CD4-positive, alpha-beta T cell treated with Interleukin-4 for 4 hours (primary cell): ENCODE measurements around the gene HPCAL4.

Experiments used
- DNase-seq: peaks from one replicate; pipeline ENCODE4 v3.0.0-alpha.2; 2020

The HPCAL4 gene

DNA sequence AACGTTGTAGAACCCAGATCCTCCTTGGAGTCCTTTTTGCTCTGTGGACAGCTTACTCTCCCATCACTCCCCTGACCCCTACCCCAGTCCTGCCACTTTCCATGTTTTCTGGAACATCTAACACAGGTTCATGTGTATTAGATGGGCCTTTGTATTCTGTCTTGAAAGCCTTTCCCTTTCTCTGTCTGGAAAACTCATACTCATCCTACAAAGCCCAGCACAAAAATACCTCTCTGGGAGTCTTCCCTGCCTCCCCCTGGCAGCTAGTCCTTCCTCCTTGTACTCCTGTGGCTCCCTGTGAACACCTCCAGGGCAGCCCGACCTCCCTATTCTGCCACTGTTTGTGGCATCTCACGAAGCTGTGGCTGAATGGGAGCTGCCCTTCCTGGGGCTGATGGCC, 44.0 kb downstream of the HPCAL4 start:
- no peak for DNase-seq

- DNase-seq: no peak
These were observed 44.8 kb downstream of the HPCAL4 start for GRCh38 chr1:39646232-39647081.

DNA sequence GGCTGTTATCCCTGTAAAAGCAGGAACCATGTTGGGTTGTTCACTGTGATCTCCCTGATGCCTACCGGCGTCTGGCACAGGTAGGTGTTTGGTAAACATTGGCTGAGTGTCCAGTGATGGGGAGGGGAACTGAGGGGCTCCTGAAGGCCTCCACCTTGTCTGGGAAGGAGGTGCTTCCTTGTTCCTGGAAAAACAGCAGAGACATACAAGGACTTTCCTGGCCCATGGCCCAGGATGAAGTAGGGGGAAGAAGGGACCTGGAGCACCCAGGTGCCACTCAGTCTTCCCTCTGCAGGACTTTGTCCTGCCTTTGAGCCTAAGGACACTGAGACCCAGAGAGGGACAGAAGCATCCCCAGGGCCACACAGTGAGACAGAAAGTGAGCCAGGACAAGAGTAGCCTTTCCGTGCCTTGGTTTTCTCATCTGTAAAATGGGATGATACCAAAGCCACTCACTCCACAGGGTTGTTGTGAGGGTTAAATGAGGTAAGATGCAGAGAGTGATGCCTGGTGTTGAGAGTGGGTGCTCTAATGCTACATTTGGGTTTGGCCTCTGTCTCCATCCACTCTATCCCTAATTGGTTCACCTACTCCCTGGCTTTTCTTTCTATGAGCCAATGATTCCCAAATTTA, 45.7 kb downstream of the HPCAL4 start:
- DNase-seq: no peak

DNA sequence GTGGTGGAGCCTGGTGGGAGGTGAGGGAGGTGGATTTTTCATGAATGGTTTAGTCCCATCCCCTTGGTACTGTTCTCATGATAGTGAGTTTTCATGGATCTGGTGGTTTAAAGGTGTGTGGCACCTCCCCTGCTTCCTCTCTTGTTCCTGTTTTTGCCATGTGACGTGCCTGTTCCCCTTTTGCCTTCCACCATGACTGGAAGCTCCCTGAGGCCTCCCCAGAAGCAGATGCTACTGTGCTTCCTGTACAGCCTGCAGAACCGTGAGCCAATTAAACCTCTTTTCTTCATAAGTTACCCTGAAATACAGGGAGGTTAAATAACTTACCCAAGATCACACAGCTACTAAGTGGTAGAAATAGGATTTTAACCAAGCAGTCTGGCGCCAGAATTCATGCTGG, 47.5 kb downstream of the HPCAL4 start:
- DNase-seq: no peak

- no peak for DNase-seq
These were observed 48.4 kb downstream of the HPCAL4 start for GRCh38 chr1:39642796-39643195.

- DNase-seq: no peak
These were observed 50.4 kb downstream of the HPCAL4 start for GRCh38 chr1:39640861-39641260.

DNA sequence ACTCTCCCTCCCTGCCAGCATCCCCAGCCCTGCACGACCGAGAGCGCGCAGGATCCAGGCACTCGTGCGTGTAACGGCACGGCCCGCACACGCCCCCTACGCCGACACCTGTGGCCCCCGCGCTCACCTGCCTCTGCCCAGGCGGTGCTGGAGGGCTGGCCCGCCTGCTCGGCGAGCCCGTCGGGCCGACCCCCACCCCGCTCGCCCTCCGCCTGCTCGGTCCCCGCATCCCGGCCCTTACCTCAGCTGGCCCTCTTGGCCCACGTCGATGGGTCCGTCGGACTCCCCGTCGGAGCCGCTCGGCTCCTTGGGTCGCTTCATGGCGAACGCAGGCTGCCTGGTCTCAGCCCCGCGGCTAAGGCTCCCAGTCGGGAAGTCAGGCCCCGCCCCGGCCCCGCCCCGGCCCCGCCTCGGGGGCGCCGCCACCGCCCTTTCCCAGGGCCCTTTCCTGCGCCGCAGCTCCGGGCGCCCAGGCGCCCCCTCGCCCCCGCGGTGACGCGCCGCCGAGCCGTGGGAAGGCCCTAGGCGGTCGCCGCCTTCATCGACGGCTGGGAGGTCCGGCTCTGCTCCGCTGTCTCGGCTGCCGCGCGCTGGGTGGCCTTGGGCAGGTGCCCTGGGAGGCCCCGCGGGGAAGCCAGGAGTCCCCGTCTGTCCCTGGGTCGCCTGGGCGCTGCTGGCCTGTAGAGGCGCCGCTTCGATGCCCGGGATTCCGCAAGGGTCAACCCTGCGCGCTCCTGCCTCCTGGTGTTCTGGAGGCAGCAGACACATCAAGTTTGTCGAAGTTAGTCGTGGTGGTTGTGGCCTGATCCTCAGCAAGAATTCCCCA, 51.7 kb downstream of the HPCAL4 start, which contains the start of gene HEYL:
HEYL (minus strand) TSS at position 339 of the 826 bp plus-strand sequence; CDS start at position 321, 18 bp downstream.
- DNase-seq: peak; percentile 37

- no peak for DNase-seq
These were observed 52.3 kb downstream of the HPCAL4 start for GRCh38 chr1:39638965-39639304.

DNA sequence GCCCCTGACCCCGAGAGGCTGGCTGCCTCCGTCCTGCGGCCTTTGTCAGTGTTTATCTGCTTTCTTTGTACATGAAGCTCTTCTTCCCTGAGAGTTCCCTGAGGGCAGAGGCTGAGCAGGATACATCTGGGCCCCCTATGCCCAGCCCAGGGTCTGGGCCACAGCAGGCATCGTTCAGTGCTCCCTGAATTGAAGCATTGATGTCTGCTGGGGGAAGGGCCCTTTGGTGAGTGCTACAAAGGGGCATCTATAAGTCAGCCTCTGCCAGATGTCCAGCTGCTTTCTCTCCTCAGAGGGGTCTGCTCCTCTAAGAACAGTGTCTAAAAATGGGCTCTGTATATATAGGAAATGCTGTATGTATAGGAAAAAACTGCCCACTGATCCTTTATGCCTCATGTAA, 53.9 kb downstream of the HPCAL4 start:
- DNase-seq: no peak

- DNase-seq: no peak
These were observed 55.4 kb downstream of the HPCAL4 start for GRCh38 chr1:39635871-39636210.

DNA sequence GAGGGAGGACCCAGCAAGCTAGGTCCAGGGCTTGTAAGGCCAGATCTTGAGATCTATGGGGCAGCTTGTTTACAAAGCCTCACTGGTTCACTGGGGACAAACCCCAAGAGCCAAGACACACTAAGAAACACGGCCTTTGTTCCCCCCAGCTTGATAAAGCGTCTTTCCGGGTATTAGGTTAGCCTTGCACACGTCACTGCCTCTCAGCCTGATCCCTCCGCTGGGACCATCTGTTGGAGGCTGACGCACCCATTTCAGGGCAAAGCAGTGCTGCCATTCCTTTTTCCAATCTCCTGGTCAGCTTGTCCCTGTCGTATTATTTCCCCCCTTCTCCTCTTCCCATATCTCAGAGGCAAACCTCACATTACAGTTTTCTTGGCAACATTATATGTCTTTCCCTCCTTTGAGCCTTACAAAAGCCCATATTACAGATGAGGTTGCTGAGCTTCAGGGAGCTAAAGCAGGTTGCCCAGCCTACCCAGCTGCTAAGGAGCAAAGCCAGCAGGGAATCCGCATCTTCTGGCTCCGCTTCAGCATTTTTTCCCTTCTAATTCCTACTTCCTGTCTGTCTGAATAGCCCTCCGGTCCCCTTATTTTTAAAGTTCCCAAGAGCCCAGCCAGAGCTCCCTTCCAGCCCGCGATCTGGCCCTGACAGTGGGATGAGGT, 55.9 kb downstream of the HPCAL4 start:
- no peak for DNase-seq

- DNase-seq: no peak
These were observed 57.8 kb downstream of the HPCAL4 start for GRCh38 chr1:39633422-39633821.

DNA sequence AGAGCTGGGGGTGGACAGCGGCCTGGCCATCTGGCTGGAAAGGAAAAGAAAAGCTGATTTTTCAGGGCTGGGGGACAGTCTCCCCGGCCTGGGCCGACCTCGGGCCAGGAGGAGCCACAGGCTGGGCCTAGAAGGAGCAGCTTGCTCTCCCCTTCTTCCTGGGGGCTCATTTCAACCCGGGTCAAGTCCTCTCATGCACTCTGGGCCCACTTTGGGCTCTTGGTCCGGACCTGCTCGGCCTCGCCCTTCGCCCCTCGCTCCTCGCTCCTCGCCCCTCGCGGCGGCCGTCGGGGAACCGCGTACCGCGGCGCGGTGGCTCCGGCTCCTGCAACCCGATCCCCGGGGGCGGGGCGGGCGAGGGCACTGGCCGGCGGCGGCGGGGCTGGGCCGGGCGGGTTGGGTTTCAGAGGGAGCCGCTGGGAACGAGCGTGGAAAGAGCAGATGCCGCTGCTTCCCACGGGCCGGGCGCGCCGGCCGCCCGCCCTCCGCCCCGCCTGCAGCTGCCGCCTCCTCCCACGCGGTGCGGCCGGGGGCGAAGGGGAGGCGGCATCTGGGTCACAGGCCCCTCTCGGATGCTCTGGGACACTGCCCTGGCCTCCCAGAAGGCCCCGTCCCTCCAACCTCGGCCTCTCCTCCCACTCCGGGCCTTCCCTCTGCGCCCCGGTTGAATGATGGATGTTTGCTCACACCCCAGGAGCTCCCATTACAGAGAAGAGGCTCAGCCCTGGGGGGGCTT, 58.4 kb downstream of the HPCAL4 start:
- DNase-seq: no peak

DNA sequence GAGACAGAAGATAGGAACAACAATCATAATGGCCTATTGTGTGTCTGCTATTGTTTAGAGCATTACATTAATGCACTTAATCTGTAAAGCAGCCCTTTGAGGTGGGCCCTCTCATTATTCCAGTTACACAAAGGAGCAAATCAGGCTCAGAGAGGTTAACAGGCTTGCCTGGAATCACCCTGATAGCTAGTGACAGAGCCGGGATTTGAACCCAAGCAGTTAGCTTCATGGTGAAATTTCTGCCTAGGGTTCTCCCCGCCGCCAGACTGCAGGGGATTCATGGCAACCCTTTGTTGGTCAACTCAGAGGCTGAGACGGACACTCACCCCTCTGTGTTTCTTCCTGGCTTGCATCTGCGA, 58.9 kb downstream of the HPCAL4 start:
- DNase-seq: no peak

DNA sequence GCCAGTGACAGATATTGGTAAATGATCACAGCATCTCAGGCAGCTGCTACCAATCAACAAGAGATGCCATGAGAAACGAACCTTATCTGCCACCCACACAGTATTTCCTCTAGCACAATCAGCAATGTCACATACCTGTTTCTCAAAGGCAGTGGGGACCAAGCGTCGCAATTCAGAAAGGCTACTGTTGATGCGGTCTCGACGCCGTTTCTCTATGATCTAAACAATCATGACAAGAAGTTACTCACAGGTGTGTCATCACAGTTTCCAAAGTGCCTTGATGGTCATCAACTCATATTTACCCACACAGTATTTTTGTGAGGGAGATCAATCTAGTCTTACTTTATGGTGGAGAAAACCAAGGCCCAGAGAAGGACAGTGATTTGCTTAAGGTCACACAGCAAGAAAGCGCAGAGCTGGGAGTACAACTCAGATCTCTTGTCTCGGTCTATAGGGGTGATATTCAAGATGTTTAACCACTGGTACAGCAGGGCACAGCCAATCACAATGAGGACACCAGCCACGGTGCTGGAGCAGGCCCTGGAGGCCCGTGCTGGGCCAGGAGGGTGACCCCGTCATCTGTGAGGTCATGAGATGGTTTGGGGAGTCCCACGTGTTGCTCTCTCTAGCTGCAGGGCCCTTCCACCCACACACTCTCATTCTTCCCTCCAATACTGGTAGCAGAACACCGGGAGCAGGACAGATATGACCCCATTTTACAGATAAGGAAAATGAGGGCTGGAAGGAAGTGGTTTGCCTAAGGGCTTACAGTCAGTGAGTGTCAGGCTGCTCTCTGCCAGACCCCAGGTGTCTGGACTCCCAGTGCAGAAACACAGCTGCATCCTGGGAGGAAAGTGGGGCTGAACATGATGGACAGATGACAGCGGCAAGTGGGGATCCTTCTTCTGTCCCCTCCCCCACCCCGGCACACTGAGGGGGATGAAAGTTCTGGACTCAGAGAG, 59.6 kb downstream of the HPCAL4 start:
- no peak for DNase-seq

DNA sequence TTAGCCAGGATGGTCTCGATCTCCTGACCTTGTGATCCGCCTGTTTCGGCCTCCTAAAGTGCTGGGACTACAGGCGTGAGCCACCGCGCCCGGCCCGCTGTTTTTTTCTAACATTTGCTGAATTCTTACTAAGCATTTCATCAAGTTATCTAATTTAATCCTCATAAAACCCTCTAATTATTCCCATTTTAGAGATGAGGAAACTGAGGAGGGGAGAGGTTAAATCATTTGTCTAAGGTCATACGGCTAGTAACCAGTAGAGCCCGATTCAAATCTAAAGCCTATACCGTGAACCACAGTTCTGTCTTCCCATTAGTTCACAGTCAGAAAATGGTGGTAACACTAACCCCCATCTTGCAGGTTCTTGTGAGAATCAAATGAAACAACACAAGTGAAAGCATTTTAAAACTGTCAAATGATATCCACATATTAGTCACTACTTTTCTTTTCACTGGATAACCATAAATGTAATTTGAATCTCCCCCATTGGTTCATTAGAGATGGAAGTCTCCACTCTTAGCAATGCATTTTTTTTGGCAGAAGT, 62.4 kb downstream of the HPCAL4 start:
- no peak for DNase-seq
